PC-9 (cell line): ENCODE data around the gene DVL2.

Experiments used
- CTCF ChIP-seq: fragments of 200-600 bp; sonication (generic); conservative IDR thresholded peaks from 2 replicates; pipeline ENCODE4 v1.6.1; 2017; ENCODE audit warnings: mixed run types, antibody characterized with exemption, mild to moderate bottlenecking, moderate library complexity
- EZH2 ChIP-seq: fragments of 200-600 bp; sonication (generic); IDR thresholded peaks from 2 replicates; pipeline ENCODE4 v1.8.0; 2017; ENCODE audit warnings: antibody characterized with exemption, low read depth

- TF ChIP-seq CTCF (no peak), EZH2 (no peak)
These were observed 9.1 kb upstream of the DVL2 start for GRCh38 chr17:7243453-7243729.
